Fibroblast of pulmonary artery (primary cell): Measurements from ENCODE around the gene MARCKSL1.

Source experiments
- DNase-seq: peaks from one replicate; pipeline ENCODE4 v3.0.0-alpha.2; 2010; ENCODE audit warnings: low read depth
- H3K4me3 ChIP-seq: replicated peaks from 2 replicates; pipeline ENCODE4 v1.5.1; 2011; ENCODE audit warnings: low read depth, mild to moderate bottlenecking, control low read depth, low read length, moderate library complexity
- TF ChIP-seq, protein P1 (sequence below): IDR thresholded peaks from 2 replicates; pipeline ENCODE4 v1.5.1; 2011; ENCODE audit warnings: mild to moderate bottlenecking, control low read depth, low read length, inconsistent platforms; ENCODE audit errors: missing control alignments

The MARCKSL1 gene

GRCh38 chr1:32333251-32333963 is 2.6 kb downstream of the MARCKSL1 start:
- no peak for DNase-seq
- TF ChIP-seq, protein P1, sequence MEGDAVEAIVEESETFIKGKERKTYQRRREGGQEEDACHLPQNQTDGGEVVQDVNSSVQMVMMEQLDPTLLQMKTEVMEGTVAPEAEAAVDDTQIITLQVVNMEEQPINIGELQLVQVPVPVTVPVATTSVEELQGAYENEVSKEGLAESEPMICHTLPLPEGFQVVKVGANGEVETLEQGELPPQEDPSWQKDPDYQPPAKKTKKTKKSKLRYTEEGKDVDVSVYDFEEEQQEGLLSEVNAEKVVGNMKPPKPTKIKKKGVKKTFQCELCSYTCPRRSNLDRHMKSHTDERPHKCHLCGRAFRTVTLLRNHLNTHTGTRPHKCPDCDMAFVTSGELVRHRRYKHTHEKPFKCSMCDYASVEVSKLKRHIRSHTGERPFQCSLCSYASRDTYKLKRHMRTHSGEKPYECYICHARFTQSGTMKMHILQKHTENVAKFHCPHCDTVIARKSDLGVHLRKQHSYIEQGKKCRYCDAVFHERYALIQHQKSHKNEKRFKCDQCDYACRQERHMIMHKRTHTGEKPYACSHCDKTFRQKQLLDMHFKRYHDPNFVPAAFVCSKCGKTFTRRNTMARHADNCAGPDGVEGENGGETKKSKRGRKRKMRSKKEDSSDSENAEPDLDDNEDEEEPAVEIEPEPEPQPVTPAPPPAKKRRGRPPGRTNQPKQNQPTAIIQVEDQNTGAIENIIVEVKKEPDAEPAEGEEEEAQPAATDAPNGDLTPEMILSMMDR = no peak

DNA sequence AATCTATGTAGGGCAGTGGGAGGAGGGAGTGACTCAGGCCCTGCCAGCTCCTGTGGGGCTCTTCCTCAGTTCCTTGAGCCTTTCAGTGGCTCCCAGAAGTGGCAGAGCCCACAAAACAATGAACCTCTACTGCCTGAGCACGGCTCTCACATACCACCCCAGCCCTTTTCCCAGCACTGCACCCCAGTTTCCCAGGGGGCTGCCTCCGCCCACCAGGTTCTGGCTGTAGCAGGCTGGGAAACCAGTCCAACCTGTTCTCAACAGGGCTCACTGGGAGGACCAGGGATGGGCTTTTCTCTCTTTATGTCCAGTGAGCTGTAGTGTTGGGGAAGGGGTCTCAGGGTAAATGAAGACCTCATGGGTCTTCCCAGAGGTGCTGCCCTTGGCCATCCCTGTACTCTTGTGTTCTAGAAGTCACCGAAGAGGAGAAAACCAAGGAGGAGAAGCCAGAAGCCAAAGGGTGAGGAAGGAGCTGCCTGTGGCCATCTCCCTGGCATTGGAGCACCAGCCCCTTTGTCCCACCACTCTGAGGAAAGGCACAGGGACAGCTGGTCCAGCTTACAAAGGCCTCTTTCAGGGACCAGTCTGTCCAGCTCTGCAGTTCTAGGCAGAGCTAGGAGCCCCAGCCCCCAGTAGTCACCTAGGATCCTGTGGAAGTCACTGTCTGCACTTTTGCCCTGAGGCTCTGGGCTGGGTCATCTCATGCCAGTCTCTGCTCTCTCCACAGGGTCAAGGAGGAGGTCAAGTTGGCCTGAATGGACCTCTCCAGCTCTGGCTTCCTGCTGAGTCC is 3.5 kb downstream of the MARCKSL1 start:
- H3K4me3 ChIP-seq = no peak overlapping the region
- DNase-seq = no peak
- TF ChIP-seq, protein P1 = no peak

More at GRCh38 chr1:32333251-32333963, 2.6 kb downstream of the MARCKSL1 start:
- peak overlapping the region; percentile 79 for H3K4me3 ChIP-seq

DNA sequence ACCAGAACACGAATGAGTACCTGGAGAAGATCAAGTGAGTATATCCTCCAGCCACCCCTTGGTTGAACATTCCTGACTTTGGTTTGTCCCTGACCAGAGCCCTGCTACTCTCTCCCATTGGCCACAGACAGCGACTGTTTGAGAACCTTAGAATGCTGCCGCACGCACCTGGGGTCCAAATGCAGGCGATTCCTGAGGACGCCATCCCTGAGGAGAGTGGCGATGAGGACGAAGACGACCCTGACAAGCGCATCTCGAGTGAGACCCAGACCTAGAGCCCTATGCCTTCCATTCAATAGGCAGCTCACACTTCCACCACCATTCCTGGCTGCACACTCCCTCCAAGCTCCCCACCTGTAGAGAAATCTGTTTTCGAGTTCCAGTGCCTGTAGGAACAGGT is 4.5 kb downstream of the MARCKSL1 start:
- TF ChIP-seq, protein P1 = no peak
- no peak overlapping the region for H3K4me3 ChIP-seq
- no peak for DNase-seq

DNA sequence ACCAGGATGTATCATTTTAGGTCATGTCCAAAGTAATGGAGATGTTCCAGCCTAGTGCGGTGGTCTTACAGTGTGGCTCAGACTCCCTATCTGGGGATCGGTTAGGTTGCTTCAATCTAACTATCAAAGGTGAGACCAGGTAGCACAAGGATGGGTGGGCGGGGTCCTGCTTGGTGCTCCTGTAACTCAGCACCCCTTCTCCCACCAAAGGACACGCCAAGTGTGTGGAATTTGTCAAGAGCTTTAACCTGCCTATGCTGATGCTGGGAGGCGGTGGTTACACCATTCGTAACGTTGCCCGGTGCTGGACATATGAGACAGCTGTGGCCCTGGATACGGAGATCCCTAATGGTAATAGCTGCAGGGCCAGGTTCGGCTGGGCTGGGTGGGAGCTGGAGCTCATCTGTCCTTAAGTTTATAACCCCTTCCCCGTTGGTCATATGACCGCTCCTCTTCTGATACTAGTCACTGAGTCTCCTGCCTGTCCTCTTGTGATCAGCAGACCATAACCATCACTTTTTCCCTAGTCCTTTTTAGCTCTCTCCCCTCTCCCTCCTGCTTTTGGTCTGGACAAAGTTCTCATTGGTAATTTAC is 5.4 kb downstream of the MARCKSL1 start:
- DNase-seq = no peak
- TF ChIP-seq, protein P1 = no peak
- H3K4me3 ChIP-seq = no peak overlapping the region

DNA sequence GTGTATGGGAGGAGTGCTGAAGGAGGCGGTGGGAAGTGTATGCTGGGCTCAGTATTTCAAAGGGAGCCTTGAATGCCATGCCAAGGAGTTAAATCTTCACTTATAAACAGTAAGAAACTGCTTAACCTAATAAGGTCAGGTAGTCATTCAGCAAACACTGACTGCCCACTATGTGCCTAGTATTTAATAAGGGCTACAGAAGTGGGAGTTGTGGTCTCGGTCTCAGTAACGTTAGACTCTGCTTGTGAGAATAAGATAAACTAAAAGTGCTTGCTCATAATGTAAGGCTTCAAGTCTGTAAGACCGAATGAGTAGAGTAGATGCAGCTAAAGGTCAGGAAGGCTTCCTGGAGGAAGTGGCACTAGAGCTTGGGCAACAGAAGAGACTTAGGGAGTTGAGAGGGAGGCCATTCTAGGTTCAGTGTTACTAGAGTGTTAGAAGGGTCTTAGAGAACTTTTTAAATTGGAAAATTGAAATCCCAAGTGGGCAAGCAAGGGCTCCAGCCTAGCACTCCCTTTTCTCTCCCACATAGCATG is 6.0 kb downstream of the MARCKSL1 start:
- no peak overlapping the region for H3K4me3 ChIP-seq
- TF ChIP-seq, protein P1 = no peak
- no peak for DNase-seq

DNA sequence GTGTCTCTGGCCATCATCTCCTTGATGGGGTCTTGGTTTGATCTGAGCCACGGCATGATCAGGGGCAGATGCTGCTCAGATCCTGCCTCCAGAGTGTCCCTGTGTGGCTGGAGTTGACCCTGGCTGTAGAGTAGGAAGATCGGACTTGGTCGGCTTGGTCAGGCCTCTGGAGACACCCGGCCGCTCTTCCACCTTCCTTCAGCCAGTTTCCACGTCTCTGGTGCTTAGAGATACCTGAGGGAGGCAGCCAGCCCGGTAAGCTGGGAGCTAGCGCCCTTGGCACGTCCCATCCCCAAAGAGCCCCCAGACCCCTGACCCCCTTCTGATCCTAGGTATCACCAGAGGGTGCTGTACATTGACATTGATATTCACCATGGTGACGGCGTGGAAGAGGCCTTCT is 8.8 kb downstream of the MARCKSL1 start:
- TF ChIP-seq, protein P1 = no peak

More for the DNA sequence above, 8.8 kb downstream of the MARCKSL1 start:
- H3K4me3 ChIP-seq = no peak overlapping the region
- no peak for DNase-seq
